Thyroid gland (tissue), 4 donors: Measurements from ENCODE around the gene FICD. TPM values are rescaled to one million over a fixed set of nuclear protein-coding genes. Genes with fewer than 3 reads are reported as not detected.

Source experiments
- DNase-seq, 2 donors: peaks; one replicate each; pipeline ENCODE4 v3.0.0-alpha.2; 2019
- H3K27ac ChIP-seq, 3 donors: fragments of 200-600 bp; sonication (generic); 1 replicate in 2 of 3; 2 replicates in 1 of 3; pipeline ENCODE4 v1.5.1; 2016 to 2019; ENCODE audit warnings: mild to moderate bottlenecking in 1 of 3, moderate library complexity in 1 of 3
- H3K27me3 ChIP-seq: fragments of 200-600 bp; sonication (generic); one replicate; pipeline ENCODE4 v1.5.1; 2019
- H3K36me3 ChIP-seq, 2 donors: fragments of 200-600 bp; sonication (generic); one replicate each; pipeline ENCODE4 v1.5.1; 2016 to 2019
- H3K4me1 ChIP-seq, 2 donors: fragments of 200-600 bp; sonication (generic); one replicate each; pipeline ENCODE4 v1.5.1; 2017 to 2019
- H3K4me3 ChIP-seq, 3 donors: fragments of 200-600 bp; sonication (generic); replicated peaks in 1 of 3; 1 replicate in 2 of 3; 2 replicates in 1 of 3; pipeline ENCODE4 v1.5.1; 2016; ENCODE audit warnings: mild to moderate bottlenecking in 1 of 3
- H3K9me3 ChIP-seq: fragments of 200-600 bp; sonication (generic); one replicate; pipeline ENCODE4 v1.5.1; 2017
- POLR2A ChIP-seq, 2 donors: fragments of 450-650 bp; IDR thresholded peaks; one replicate each; pipeline ENCODE4 v1.6.1; 2017; ENCODE audit warnings: antibody characterized with exemption in 2 of 2, mild to moderate bottlenecking in 2 of 2, moderate library complexity in 1 of 2
- WGBS, 2 donors: methylation state at CpG; one replicate each; pipeline ENCODE4 v1.1.5; 2017; 5-methylcytosine and 5-hydroxymethylcytosine counted together
- intact Hi-C: fragments of 100-400 bp; cut with DNase I; formaldehyde crosslinking; loops from one replicate; pipeline ENCODE4 v1.15.1; 2023
- total RNA-seq, 4 donors: library from RNA; depleted of rRNA; stranded (reverse); fragments of >200 nt; gene quantifications; one replicate each; pipeline ENCODE4 v1.2.3, GENCODE V29; 2016
- TF ChIP-seq, protein P1 (sequence below), 6 experiments: fragments of 200-600 bp in 3 of 6; fragments of 450-650 bp in 3 of 6; sonication (generic) in 3 of 6; IDR thresholded peaks; one replicate each; pipeline ENCODE4 v1.5.1; 2016 to 2019; ENCODE audit warnings: antibody characterized with exemption in 6 of 6, mild to moderate bottlenecking in 2 of 6, inconsistent platforms in 1 of 6, moderate library complexity in 1 of 6

FICD gene
- total RNA-seq, 4 donors from 2014 or later: 7.0 to 16.7 (median 10.5) TPM

DNA sequence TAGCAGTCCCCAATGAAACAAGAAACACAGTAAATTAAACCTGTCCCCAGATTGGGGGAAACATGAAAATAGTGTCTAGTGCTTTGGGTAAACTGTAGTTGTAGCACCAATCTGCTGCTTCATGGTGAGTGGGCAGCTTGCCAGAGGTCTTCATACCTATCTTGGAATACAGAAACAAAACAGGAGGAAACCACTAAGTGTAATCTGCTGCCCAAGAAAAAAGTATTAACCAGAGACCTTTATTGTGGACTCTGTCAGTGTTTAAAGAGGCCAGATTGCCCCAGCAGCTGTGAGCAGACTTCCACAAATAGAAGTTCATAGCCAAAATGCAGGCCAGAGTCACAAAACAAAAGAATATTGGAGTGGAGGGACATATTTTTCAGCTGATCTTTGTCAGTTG, 49.6 kb downstream of the FICD start:
- Histone ChIP-seq H3K27me3 (no peaks in the 10 kb centered on the region), H3K27ac (peak overlapping the region in 1 of 3 donors; percentile 73), H3K4me1 (peaks cover 19 to 41% of the 10 kb centered on the region in 2 donors), H3K4me3 (no peak overlapping the region), H3K9me3 (no peaks in the 10 kb centered on the region), H3K36me3 (peaks cover 34 to 39% of the 10 kb centered on the region in 2 donors)
- intact Hi-C loops: loop anchor here (10.0 kb wide), 1 partner anchor 240 kb away; no protein-coding TSS in a partner anchor
- DNase-seq: peak; percentile 35 to 41
- no peak for TF ChIP-seq POLR2A (IDR thresholded peaks at IDR 0.05)
- TF ChIP-seq, protein P1, sequence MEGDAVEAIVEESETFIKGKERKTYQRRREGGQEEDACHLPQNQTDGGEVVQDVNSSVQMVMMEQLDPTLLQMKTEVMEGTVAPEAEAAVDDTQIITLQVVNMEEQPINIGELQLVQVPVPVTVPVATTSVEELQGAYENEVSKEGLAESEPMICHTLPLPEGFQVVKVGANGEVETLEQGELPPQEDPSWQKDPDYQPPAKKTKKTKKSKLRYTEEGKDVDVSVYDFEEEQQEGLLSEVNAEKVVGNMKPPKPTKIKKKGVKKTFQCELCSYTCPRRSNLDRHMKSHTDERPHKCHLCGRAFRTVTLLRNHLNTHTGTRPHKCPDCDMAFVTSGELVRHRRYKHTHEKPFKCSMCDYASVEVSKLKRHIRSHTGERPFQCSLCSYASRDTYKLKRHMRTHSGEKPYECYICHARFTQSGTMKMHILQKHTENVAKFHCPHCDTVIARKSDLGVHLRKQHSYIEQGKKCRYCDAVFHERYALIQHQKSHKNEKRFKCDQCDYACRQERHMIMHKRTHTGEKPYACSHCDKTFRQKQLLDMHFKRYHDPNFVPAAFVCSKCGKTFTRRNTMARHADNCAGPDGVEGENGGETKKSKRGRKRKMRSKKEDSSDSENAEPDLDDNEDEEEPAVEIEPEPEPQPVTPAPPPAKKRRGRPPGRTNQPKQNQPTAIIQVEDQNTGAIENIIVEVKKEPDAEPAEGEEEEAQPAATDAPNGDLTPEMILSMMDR (IDR thresholded peaks at IDR 0.05): no peak

DNA sequence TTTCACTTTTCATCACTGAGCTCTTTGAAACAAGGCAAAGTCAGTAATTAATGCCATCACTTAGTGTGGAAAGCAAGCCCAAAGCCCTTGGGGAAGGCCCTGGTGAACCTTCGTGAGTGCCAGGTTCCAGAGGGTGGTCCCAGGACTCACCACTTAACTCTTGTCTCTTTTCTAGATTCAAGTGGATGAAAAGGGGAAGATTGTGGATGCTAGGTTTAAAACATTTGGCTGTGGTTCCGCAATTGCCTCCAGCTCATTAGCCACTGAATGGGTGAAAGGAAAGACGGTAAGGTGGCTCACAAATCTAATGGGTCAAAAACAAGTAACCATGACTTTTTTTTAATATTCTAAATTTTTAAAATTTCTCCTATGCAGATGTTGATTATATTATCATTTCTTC, 50.1 kb downstream of the FICD start:
- H3K36me3 ChIP-seq: peaks cover 34 to 41% of the 10 kb centered on the region in 2 donors
- TF ChIP-seq, protein P1 (IDR thresholded peaks at IDR 0.05): no peak
- TF ChIP-seq POLR2A (IDR thresholded peaks at IDR 0.05): no peak
- H3K9me3 ChIP-seq: no peaks in the 10 kb centered on the region
- peaks cover 15 to 37% of the 10 kb centered on the region in 2 donors for H3K4me1 ChIP-seq
- no peak for DNase-seq
- intact Hi-C loops: loop anchor here (10.0 kb wide), 1 partner anchor 240 kb away; no protein-coding TSS in a partner anchor
- no peaks in the 10 kb centered on the region for H3K27me3 ChIP-seq
- H3K4me3 ChIP-seq: no peak overlapping the region
- H3K27ac ChIP-seq: peak overlapping the region in 2 of 3 donors; percentile 42 to 73
- WGBS, 2 donors: 91 to 92% methylated on average over 3 of the region's 3 CpGs

DNA sequence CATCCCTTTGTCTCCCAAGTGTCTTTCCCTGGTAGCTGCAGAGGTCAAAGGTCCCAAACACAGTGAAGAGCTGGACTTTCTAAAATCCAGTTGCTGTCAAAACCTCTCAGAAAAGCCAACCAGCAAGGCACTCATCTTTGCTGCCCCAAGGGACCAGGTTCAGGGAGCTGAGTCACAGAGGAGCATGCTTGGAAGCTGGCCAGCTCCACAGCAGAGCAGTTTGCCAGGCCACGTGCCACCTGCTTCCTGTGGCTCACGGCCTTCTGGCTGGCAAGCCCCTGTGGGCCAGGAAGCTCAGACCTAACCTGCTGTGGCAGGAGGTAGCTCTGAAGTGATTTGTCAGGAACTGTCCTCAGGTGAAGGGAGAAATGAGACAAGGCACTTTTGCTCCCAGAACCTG, 50.9 kb downstream of the FICD start:
- Histone ChIP-seq H3K9me3 (no peaks in the 10 kb centered on the region), H3K27me3 (no peaks in the 10 kb centered on the region), H3K36me3 (peaks cover 34 to 41% of the 10 kb centered on the region in 2 donors), H3K27ac (peak overlapping the region; percentile 42 to 79 (median 73)), H3K4me3 (no peak overlapping the region), H3K4me1 (peaks cover 13 to 35% of the 10 kb centered on the region in 2 donors)
- DNase-seq: peak; percentile 96 to 98
- intact Hi-C loops: loop anchor here (10.0 kb wide), 1 partner anchor 239 kb away; no protein-coding TSS in a partner anchor
- TF ChIP-seq, protein P1 (IDR thresholded peaks at IDR 0.05): no peak
- no peak for TF ChIP-seq POLR2A (IDR thresholded peaks at IDR 0.05)
- 0 to 38% methylated on average over 2 of the region's 2 CpGs for WGBS, 2 donors

DNA sequence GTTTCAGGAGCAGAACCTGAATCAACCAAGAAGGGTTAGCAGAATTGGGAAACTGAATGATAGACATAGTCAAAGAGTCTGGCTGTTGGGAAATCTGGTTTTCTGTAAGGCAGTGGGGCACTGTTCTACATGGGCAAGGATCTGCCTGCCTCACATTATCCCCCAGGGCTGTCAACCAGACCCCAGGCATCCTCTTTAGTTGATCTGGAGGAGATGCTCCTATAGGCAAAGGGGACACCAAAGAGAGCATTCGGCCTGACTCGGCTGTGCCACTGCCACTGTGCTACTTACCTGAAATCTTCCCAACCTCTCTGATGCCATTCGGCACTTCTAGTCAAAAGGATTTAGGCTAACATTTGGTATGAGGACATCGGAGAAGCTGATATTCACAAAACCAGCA, 51.4 kb downstream of the FICD start:
- H3K4me3 ChIP-seq: no peak overlapping the region
- TF ChIP-seq, protein P1 (IDR thresholded peaks at IDR 0.05): no peak
- no peak for TF ChIP-seq POLR2A (IDR thresholded peaks at IDR 0.05)
- no peaks in the 10 kb centered on the region for H3K27me3 ChIP-seq
- peak overlapping the region; percentile 42 to 78 (median 73) for H3K27ac ChIP-seq
- DNase-seq: no peak
- intact Hi-C loops: loop anchor here (10.0 kb wide), 1 partner anchor 238 kb away; no protein-coding TSS in a partner anchor
- peaks cover 13 to 39% of the 10 kb centered on the region in 2 donors for H3K4me1 ChIP-seq
- no peaks in the 10 kb centered on the region for H3K9me3 ChIP-seq
- WGBS, 2 donors: 91 to 95% methylated on average over 4 of the region's 4 CpGs
- H3K36me3 ChIP-seq: peaks cover 34 to 41% of the 10 kb centered on the region in 2 donors
